ENCODE results near the gene MSANTD4.

- no peak for TF ChIP-seq CTCF (IDR thresholded peaks at IDR 0.05; ENCODE audit: insufficient read depth, low read length)
- no peak for TF ChIP-seq GABPA (IDR thresholded peaks at IDR 0.05; ENCODE audit: low read depth)
- no peak for TF ChIP-seq REST (IDR thresholded peaks at IDR 0.05; ENCODE audit: insufficient replicate concordance, low read depth)
- no peak for TF ChIP-seq POLR2AphosphoS5 (IDR thresholded peaks at IDR 0.05; ENCODE audit: low read depth)
These were observed 39.3 kb upstream of the MSANTD4 start for GRCh38 chr11:106061249-106061784.

All from HL-60 (cell line).